GM12874 (cell line): Measurements from ENCODE around the gene NR1H2.

Experiments
- TF ChIP-seq, protein P1 (sequence below): IDR thresholded peaks from 2 replicates; pipeline ENCODE4 v1.5.1; 2011; ENCODE audit warnings: low read depth, mild to moderate bottlenecking, control low read depth, low read length, moderate library complexity; ENCODE audit not compliant: insufficient read depth

NR1H2 gene

DNA sequence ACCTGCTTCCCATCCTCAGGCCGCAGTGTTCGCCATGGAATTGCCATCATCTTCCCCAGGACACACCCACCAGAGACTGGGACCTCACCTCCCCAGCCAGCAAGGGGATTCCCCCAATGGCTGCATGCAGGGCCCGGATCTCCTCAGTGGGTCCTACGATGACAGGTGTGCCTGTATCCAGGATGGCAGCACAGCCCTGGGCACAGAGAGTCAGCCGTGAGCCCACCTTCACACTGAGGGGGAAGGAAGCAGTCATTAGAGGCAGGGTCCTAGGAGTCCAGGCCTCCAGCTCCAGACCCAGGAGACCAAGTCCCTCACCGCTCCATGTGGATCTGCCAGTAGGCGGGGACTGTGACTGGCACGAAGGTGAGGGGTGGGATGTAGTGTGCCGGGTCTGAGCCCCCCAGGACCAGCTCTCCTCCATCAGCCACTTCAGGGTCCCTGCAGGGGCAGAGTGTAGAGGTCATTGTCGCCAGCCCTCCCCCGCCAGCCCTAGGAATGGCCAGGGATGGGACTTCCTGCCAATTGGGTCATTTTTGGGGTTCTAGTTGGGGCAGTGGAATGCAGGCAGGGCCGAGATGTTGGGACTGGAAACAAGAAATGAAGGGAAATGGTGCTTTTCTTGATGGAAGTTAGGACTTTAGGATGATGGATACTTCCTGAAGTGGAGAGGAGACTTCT is 41.4 kb upstream of the NR1H2 start:
- TF ChIP-seq, protein P1, sequence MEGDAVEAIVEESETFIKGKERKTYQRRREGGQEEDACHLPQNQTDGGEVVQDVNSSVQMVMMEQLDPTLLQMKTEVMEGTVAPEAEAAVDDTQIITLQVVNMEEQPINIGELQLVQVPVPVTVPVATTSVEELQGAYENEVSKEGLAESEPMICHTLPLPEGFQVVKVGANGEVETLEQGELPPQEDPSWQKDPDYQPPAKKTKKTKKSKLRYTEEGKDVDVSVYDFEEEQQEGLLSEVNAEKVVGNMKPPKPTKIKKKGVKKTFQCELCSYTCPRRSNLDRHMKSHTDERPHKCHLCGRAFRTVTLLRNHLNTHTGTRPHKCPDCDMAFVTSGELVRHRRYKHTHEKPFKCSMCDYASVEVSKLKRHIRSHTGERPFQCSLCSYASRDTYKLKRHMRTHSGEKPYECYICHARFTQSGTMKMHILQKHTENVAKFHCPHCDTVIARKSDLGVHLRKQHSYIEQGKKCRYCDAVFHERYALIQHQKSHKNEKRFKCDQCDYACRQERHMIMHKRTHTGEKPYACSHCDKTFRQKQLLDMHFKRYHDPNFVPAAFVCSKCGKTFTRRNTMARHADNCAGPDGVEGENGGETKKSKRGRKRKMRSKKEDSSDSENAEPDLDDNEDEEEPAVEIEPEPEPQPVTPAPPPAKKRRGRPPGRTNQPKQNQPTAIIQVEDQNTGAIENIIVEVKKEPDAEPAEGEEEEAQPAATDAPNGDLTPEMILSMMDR, result no peak

DNA sequence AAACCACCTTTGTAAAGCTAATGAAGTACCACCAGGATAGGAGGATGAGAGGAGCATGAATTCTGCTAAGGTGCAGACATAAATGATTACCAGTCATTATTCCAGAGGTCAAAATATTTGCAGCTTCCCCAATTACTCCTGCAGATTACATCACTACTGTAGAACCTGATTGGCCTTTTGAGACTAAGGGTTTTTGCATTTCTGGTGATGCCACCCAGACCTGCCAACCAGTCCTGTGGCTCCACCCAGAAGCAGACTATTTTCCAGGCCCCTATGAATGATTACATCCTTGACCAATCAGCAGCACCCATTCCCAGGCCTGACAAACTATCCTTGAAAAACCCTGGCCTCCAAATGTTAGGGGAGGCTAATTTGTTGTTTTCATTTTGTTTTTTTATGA is 35.9 kb upstream of the NR1H2 start:
- TF ChIP-seq, protein P1, result no peak

DNA sequence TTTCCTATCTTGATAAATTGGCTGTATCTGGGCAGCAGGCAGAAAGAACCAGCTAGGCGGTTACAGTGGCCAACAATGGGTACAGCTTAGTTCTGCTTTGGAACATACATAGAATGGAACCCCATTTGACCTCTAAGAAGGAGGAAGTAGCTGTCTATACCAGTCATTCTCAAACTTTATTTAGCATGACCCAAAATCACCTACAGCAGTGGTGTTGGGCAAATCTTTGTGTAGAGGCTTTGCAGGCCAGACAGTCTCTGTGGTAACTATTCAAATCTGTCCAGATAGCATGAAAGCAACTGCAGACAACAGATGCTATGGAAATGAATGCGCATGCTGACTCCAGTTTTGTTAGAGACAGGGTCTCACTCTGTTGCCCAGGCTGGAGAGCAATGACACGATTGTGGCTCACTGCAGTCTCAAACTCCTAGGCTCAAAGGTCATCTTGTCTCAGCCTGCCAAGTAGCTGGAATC is 35.1 kb upstream of the NR1H2 start:
- TF ChIP-seq, protein P1, result no peak

DNA sequence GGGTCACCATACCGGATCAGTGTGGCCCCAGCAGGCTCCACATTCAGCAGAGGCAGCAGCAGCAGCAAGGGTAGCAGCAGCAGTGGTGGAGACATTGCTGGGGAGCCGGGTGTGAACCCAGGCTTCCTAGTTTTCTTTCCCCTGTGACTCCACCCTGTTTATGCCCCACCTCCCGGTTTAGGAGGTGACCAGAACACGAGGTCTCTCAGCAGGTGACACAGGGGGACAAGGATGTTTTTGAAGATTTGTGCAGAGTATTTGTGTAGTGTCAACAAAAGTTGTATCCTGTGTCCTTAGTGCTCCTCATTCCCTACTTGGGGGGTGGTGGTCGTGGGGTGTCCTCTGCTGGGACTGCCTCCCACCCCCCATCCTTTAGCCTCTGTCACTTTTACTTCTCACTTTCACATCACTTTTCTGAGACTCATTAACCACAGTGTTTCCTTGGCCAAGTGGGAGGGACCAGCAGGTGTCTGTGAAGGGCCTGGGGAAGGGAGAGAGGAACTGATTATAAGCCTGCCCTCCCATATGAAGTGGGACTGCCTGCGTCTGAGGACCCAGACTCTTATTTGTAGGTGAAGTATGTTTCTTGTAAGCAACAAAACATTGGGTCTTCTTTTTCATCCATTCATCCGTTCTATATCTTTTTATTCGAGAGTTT is 31.5 kb upstream of the NR1H2 start:
- TF ChIP-seq, protein P1, result no peak

DNA sequence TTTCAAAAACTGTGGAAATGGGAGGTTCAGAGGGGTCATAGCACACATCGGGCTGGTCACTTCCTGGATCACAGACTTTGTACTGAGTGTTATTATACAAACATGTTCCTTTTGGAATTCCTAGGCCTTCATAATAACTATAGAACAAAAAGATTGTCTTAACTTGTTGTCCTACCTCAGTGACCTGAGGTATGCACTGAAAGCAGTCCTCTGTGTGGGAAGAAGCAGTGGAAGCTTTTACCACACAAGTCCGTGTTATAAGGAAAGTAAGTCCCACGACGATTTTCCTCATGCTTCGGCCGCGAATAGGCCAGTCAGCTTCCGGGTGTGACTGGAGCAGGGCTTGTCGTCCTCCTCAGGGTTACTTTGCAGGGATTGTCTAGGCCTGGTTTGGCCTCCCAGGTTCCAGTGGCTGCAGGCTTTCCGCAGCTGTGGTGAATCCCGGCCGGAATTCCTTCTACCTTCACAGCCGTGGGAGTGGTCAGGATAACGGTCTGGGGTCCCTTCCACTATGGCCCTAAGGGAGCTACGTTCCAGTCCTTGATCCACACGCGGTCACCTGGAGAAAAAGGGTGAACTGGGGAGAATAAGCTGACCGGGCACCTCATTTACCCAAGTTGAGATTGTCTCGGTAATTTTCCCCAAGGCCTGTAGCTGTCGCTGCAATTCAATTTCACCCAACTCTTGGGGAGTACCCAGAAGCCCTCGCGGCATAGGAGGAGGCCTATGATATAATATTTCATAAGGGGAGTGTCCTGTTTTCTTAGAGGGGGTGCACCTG is 26.8 kb upstream of the NR1H2 start:
- TF ChIP-seq, protein P1, result no peak

DNA sequence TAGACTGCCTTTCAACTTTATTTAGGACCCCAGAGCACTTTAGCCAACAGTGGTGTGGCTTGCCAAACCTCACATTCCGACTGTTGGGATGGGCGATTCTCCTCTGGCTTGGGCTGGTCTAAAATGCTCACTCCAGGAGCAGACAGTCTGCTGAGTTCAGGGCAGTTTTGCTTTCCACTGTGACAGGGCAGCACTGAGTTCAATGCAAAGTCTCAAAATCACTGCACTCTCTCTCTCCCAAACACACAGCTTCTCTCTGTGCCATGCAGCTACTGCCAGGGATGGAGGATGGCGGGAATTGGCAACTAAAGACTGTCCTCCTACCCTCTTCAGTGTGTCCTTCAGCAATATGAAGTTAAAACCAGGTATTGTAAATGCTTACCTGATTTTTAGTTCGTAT is 24.0 kb upstream of the NR1H2 start:
- TF ChIP-seq, protein P1, result no peak

DNA sequence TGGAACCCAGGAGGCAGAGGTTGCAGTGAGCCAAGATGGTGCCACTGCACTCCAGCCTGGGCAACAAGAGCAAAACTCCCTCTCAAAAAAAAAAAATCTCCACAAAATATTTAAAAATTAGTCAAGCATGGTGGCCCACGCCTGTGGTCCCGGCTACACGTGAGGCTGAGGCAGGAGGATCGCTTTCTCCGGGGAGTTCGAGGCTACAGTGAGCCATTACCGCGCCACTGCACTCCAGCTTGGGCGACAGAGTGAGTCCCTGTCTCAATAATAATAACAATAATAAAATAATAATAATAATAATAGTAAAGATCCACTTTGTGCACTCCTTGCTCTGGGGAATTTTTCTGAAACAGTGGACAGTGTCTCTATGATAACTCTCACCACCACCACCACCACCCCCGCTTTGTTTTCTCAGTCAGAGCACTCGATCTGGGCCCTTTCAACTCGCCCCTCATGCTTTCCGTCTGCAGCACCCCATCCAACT is 19.5 kb upstream of the NR1H2 start:
- TF ChIP-seq, protein P1, result no peak
